MM.1S (cell line): ENCODE data around the gene LMF1.

Experiments
- DNase-seq: peaks from one replicate; pipeline ENCODE4 v3.0.0-alpha.2; 2015
- H2AFZ ChIP-seq: fragments of 300-600 bp; sonication (generic); 2 replicates; pipeline ENCODE4 v1.6.0; 2016; ENCODE audit warnings: antibody characterized with exemption, low read length
- H3F3A ChIP-seq: fragments of 300-600 bp; sonication (generic); 2 replicates; pipeline ENCODE4 v1.6.1; 2016; ENCODE audit warnings: mild to moderate bottlenecking, antibody characterized with exemption, low read length, moderate library complexity, mixed read lengths; ENCODE audit not compliant: insufficient read depth
- H3K27ac ChIP-seq: fragments of 300-600 bp; sonication (generic); 2 replicates; pipeline ENCODE4 v1.5.1; 2016; ENCODE audit warnings: mild to moderate bottlenecking, low read length
- H3K27me3 ChIP-seq: fragments of 300-600 bp; sonication (generic); replicated peaks from 2 replicates; pipeline ENCODE4 v1.6.0; 2016; ENCODE audit warnings: low read length; ENCODE audit not compliant: insufficient read depth
- H3K36me3 ChIP-seq: fragments of 300-600 bp; sonication (generic); replicated peaks from 2 replicates; pipeline ENCODE4 v1.6.1; 2016; ENCODE audit warnings: mild to moderate bottlenecking, low read length, mixed read lengths; ENCODE audit not compliant: insufficient read depth
- H3K4me1 ChIP-seq: fragments of 300-600 bp; sonication (generic); 2 replicates; pipeline ENCODE4 v1.6.1; 2016; ENCODE audit warnings: low read length, mixed read lengths
- H3K4me2 ChIP-seq: fragments of 300-600 bp; sonication (generic); 2 replicates; pipeline ENCODE4 v1.6.0; 2016; ENCODE audit warnings: low read depth, low read length
- H3K4me3 ChIP-seq: fragments of 300-600 bp; sonication (generic); 2 replicates; pipeline ENCODE4 v1.5.1; 2016; ENCODE audit warnings: low read length, mixed read lengths
- H3K79me2 ChIP-seq: fragments of 300-600 bp; sonication (generic); 2 replicates; pipeline ENCODE4 v1.6.1; 2016; ENCODE audit warnings: mixed run types, low read length, mixed read lengths
- H3K9ac ChIP-seq: fragments of 300-600 bp; sonication (generic); 2 replicates; pipeline ENCODE4 v1.6.1; 2016; ENCODE audit warnings: low read length, mixed read lengths
- H3K9me2 ChIP-seq: fragments of 300-600 bp; sonication (generic); replicated peaks from 2 replicates; pipeline ENCODE4 v1.6.1; 2016; ENCODE audit warnings: mild to moderate bottlenecking, low read length, mixed read lengths; ENCODE audit not compliant: insufficient read depth
- H3K9me3 ChIP-seq: fragments of 300-600 bp; sonication (generic); replicated peaks from 2 replicates; pipeline ENCODE4 v1.6.1; 2016; ENCODE audit warnings: mild to moderate bottlenecking, low read length, mixed read lengths; ENCODE audit not compliant: insufficient read depth
- H4K20me1 ChIP-seq: fragments of 300-600 bp; sonication (generic); 2 replicates; pipeline ENCODE4 v1.6.1; 2016; ENCODE audit warnings: mild to moderate bottlenecking, low read length, moderate library complexity, mixed read lengths; ENCODE audit not compliant: insufficient read depth
- EZH2 ChIP-seq: fragments of 300-600 bp; sonication (generic); optimal IDR thresholded peaks from 2 replicates; pipeline ENCODE3; 2017; ENCODE audit warnings: low read depth, mild to moderate bottlenecking, antibody characterized with exemption, low read length, mixed read lengths
- EZH2phosphoT487 ChIP-seq: fragments of 300-600 bp; sonication (generic); IDR thresholded peaks from 2 replicates; pipeline ENCODE4 v1.6.1; 2018; ENCODE audit warnings: antibody characterized with exemption, low read length
- TF ChIP-seq, protein P1 (sequence below): fragments of 300-600 bp; sonication (generic); IDR thresholded peaks from 2 replicates; pipeline ENCODE4 v1.5.1; 2016; ENCODE audit warnings: antibody characterized with exemption, low read length, mixed read lengths

The LMF1 gene

DNA sequence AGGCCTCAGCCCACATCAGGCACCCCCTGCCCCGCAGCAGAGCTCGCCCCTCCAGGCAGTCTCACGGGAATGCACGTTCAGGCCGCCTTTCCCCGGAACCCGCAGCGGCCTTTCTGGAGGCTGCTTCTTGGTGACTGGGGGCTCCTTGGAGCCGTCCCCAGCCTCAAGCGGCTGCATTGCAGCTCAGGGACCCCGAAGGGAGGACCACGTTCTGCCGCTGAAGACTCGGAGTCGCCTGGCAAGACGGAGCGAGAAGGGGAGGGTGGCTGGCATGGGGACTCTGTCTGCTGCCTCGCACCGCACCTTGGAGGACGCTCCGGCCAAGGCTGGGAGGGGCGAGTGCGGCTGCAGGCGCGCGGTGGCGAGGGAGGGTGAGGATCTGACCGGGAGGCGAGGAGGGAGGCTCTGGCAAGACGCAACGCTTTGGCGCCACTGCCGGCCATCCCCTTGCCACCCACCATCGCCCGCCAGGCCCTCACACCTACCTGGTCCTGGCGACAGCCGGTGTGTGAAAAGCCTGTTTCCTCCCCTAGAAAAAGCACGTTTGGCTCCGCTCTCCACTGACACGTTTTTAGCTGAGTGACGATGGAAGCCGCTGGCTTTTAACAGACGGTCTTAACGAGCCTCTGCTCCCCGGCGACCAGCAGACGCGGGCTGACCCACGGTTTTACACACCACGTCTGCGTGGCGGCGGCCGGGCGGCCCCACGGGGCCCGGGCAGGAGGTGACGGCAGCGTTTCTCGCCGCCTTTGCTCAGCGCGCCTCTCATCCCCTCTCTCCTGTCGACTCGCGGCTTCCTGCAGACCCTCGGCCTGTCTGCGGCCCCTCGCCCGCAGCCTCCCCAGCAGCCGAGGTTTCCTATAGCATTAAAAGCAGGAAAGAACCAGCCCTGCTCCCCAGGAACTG is 153.5 kb downstream of the LMF1 start:
- H3K9ac ChIP-seq: no peak overlapping the region
- H4K20me1 ChIP-seq: no peaks in the 10 kb centered on the region
- H3K4me2 ChIP-seq: no peak overlapping the region
- no peaks in the 10 kb centered on the region for H3K9me3 ChIP-seq
- H3K4me1 ChIP-seq: no peaks in the 10 kb centered on the region
- H3K9me2 ChIP-seq: no peaks in the 10 kb centered on the region
- H3K27ac ChIP-seq: no peak overlapping the region
- DNase-seq: no peak
- H3K79me2 ChIP-seq: no peaks in the 10 kb centered on the region
- no peak overlapping the region for H3K4me3 ChIP-seq
- no peaks in the 10 kb centered on the region for H3F3A ChIP-seq
- TF ChIP-seq, protein P1, sequence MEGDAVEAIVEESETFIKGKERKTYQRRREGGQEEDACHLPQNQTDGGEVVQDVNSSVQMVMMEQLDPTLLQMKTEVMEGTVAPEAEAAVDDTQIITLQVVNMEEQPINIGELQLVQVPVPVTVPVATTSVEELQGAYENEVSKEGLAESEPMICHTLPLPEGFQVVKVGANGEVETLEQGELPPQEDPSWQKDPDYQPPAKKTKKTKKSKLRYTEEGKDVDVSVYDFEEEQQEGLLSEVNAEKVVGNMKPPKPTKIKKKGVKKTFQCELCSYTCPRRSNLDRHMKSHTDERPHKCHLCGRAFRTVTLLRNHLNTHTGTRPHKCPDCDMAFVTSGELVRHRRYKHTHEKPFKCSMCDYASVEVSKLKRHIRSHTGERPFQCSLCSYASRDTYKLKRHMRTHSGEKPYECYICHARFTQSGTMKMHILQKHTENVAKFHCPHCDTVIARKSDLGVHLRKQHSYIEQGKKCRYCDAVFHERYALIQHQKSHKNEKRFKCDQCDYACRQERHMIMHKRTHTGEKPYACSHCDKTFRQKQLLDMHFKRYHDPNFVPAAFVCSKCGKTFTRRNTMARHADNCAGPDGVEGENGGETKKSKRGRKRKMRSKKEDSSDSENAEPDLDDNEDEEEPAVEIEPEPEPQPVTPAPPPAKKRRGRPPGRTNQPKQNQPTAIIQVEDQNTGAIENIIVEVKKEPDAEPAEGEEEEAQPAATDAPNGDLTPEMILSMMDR: no peak
- no peak for TF ChIP-seq EZH2phosphoT487
- TF ChIP-seq EZH2: no peak
- H2AFZ ChIP-seq: no peak overlapping the region
- no peaks in the 10 kb centered on the region for H3K36me3 ChIP-seq
- H3K27me3 ChIP-seq: peaks cover 91% of the 10 kb centered on the region

DNA sequence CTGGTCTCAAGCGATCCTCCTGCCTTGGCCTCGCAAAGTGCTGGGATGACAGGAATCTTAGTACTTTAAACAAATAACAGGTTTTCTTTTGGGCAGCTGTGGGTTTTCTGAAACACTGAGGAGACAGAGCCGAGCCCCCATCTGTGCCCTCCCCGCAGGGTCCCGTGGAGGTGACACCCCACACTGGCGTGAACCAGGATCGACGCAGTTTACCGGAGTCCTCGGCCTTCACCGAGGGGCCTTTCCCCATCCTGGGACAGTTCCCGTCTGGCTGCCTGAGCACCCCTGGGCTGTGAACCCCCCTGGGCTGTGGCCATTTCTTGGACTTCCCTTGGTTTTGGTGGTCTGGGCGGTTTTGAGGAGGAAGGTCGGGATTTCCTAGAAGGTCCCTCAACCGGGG is 154.9 kb downstream of the LMF1 start:
- H3K27me3 ChIP-seq: peaks cover 94% of the 10 kb centered on the region
- H3K4me1 ChIP-seq: no peaks in the 10 kb centered on the region
- H3K4me2 ChIP-seq: no peak overlapping the region
- H3K27ac ChIP-seq: no peak overlapping the region
- DNase-seq: no peak
- H3K9me3 ChIP-seq: no peaks in the 10 kb centered on the region
- H3K79me2 ChIP-seq: no peaks in the 10 kb centered on the region
- H3K9me2 ChIP-seq: no peaks in the 10 kb centered on the region
- TF ChIP-seq EZH2phosphoT487 (no peak), EZH2 (no peak)
- TF ChIP-seq, protein P1: no peak
- no peak overlapping the region for H3K4me3 ChIP-seq
- no peak overlapping the region for H2AFZ ChIP-seq
- no peak overlapping the region for H3K9ac ChIP-seq
- no peaks in the 10 kb centered on the region for H3K36me3 ChIP-seq
- H3F3A ChIP-seq: no peaks in the 10 kb centered on the region
- H4K20me1 ChIP-seq: no peaks in the 10 kb centered on the region

DNA sequence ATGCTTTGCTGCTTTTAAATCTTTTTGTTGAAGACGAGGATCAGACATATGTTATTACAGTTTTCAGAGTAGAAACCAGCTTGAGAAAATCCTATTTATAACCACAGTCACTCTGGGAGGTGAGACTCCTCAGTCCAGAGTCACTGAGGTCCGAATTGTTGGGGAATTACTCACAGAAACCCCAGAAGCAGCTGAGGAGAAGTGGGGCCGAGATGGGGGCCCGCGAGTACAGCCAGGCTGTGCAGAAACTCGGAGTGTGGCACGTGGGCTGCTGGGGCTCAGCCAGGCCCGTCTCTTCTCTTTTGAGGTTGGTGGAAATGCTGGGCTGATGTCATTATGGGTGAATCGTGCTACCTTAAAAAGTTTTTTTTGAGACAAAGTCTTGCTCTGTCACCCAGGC is 155.8 kb downstream of the LMF1 start:
- no peak overlapping the region for H2AFZ ChIP-seq
- H3K9me2 ChIP-seq: no peaks in the 10 kb centered on the region
- H3K27me3 ChIP-seq: peaks cover 98% of the 10 kb centered on the region
- no peaks in the 10 kb centered on the region for H3K9me3 ChIP-seq
- no peaks in the 10 kb centered on the region for H4K20me1 ChIP-seq
- H3K4me2 ChIP-seq: no peak overlapping the region
- no peaks in the 10 kb centered on the region for H3F3A ChIP-seq
- H3K36me3 ChIP-seq: no peaks in the 10 kb centered on the region
- TF ChIP-seq EZH2phosphoT487 (no peak), EZH2 (no peak)
- TF ChIP-seq, protein P1: no peak
- H3K4me1 ChIP-seq: no peaks in the 10 kb centered on the region
- H3K27ac ChIP-seq: no peak overlapping the region
- H3K79me2 ChIP-seq: no peaks in the 10 kb centered on the region
- no peak overlapping the region for H3K9ac ChIP-seq
- no peak overlapping the region for H3K4me3 ChIP-seq
- no peak for DNase-seq
